Measurements from ENCODE around the gene ATP8B3.
"Not testable (repeated sequence)": the region's sequence is repeated elsewhere in the genome, so short reads cannot be mapped to it uniquely, and the experiment has no call there.

ATP8B3 gene

GRCh38 chr19:1814833-1815604 lies 2.9 kb upstream of the ATP8B3 start:
- DNase-seq (ENCODE audit: low read depth): no peak

GRCh38 chr19:1814391-1814790 lies 2.3 kb upstream of the ATP8B3 start:
- DNase-seq (ENCODE audit: low read depth): no peak

- no peak for DNase-seq (ENCODE audit: low read depth)
These were observed 1.4 kb upstream of the ATP8B3 start for GRCh38 chr19:1813192-1814182.

- DNase-seq (ENCODE audit: low read depth): peak; percentile 94
These were observed 533 bp upstream of the ATP8B3 start for GRCh38 chr19:1812426-1813191.

GRCh38 chr19:1811472-1811894 lies 593 bp downstream of the ATP8B3 start:
- DNase-seq (ENCODE audit: low read depth): peak; percentile 24

GRCh38 chr19:1810439-1811160 lies 1.5 kb downstream of the ATP8B3 start:
- DNase-seq (ENCODE audit: low read depth): no peak

- no peak for DNase-seq (ENCODE audit: low read depth)
These were observed 2.4 kb downstream of the ATP8B3 start for GRCh38 chr19:1809678-1810077.

- DNase-seq (ENCODE audit: low read depth): no peak
These were observed 3.7 kb downstream of the ATP8B3 start for GRCh38 chr19:1808395-1808731.

- DNase-seq (ENCODE audit: low read depth): no peak
These were observed 4.2 kb downstream of the ATP8B3 start for GRCh38 chr19:1807695-1808394.

GRCh38 chr19:1807030-1807694 lies 4.9 kb downstream of the ATP8B3 start:
- no peak for DNase-seq (ENCODE audit: low read depth)

- DNase-seq (ENCODE audit: low read depth): no peak
These were observed 5.7 kb downstream of the ATP8B3 start for GRCh38 chr19:1806184-1807029.

GRCh38 chr19:1805401-1806183 lies 6.5 kb downstream of the ATP8B3 start:
- no peak for DNase-seq (ENCODE audit: low read depth)

- no peak for DNase-seq (ENCODE audit: low read depth)
These were observed 7.2 kb downstream of the ATP8B3 start for GRCh38 chr19:1804858-1805257.

- no peak for DNase-seq (ENCODE audit: low read depth)
These were observed 12.3 kb downstream of the ATP8B3 start for GRCh38 chr19:1799695-1800342.

GRCh38 chr19:1797313-1797712 lies 14.8 kb downstream of the ATP8B3 start:
- not testable (repeated sequence) for DNase-seq (ENCODE audit: low read depth)

GRCh38 chr19:1796395-1797142 lies 15.5 kb downstream of the ATP8B3 start:
- no peak for DNase-seq (ENCODE audit: low read depth)

- DNase-seq (ENCODE audit: low read depth): no peak
These were observed 17.5 kb downstream of the ATP8B3 start for GRCh38 chr19:1794424-1795172.
